GM18498 (cell line): ENCODE data around the gene PGLYRP3.
A peak's percentile ranks its signal among the peaks of the same experiment; 100 is the strongest.

Source experiments
- ATAC-seq: cut with Tn5 transposase; IDR thresholded peaks from one replicate; pipeline ENCODE4 v1.9.1; 2021; ENCODE audit warnings: mild to moderate bottlenecking, moderate library complexity; ENCODE audit not compliant: unreplicated experiment

Gene PGLYRP3, protein sequence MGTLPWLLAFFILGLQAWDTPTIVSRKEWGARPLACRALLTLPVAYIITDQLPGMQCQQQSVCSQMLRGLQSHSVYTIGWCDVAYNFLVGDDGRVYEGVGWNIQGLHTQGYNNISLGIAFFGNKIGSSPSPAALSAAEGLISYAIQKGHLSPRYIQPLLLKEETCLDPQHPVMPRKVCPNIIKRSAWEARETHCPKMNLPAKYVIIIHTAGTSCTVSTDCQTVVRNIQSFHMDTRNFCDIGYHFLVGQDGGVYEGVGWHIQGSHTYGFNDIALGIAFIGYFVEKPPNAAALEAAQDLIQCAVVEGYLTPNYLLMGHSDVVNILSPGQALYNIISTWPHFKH

DNA sequence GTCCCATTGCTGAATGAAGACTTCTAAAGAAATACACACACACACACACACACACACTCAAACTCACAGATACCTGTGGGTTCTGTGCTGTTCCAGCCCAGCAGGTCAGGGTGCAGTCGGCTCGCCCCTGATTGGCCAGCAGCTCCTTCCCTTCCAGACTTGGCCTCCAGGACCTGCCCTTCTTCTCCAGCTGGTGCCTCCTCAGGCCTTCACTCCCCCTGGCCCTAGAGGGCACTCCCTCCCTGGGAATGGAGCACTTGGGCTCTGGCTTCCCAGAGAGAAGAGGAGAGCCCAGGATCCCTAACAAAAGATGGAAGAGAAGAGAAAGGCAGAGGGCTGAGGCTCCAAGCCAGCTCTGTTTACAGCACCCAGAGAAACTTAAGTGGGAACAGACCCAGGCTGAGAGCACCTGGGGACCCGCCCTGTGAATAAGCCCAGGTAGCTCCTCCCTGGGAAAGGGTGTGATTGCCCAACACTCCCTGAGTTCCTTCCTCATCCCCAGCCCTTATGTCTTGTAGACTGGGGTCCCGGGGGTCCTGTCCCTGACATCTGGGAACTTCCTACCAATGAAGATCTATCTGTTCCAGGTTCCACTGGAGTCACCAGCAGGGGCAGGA is at the start of gene PGLYRP3:
Gene PGLYRP3, minus strand, starts transcription at position 383 of the 617 bp plus-strand sequence. CDS start 2,287 bp downstream, outside the sequence.
- ATAC-seq: no peak

- no peak for ATAC-seq
Measured at GRCh38 chr1:153362187-153362775, 49.5 kb upstream of the PGLYRP3 start.

GRCh38 chr1:153361480-153362109 is 48.8 kb upstream of the PGLYRP3 start:
- no peak for ATAC-seq

- ATAC-seq: no peak
Measured at GRCh38 chr1:153360592-153361479, 48.1 kb upstream of the PGLYRP3 start.

GRCh38 chr1:153360190-153360589 is 47.4 kb upstream of the PGLYRP3 start:
- ATAC-seq: no peak

GRCh38 chr1:153359241-153359640 is 46.5 kb upstream of the PGLYRP3 start:
- ATAC-seq: no peak

DNA sequence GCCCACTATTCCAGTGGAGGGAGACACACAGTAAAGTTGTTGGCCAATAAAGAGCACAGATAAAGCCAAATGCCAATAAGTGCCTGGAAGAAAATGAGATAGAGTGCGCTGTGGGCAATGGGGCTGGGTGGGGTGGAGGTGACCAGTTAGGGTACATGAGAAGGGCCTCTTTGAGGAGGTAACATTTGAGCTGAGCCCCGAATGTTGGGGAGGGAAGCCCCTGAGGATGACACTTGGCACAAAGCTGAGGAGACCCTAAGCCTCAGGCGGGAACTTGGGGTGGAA is 45.9 kb upstream of the PGLYRP3 start:
- no peak for ATAC-seq

DNA sequence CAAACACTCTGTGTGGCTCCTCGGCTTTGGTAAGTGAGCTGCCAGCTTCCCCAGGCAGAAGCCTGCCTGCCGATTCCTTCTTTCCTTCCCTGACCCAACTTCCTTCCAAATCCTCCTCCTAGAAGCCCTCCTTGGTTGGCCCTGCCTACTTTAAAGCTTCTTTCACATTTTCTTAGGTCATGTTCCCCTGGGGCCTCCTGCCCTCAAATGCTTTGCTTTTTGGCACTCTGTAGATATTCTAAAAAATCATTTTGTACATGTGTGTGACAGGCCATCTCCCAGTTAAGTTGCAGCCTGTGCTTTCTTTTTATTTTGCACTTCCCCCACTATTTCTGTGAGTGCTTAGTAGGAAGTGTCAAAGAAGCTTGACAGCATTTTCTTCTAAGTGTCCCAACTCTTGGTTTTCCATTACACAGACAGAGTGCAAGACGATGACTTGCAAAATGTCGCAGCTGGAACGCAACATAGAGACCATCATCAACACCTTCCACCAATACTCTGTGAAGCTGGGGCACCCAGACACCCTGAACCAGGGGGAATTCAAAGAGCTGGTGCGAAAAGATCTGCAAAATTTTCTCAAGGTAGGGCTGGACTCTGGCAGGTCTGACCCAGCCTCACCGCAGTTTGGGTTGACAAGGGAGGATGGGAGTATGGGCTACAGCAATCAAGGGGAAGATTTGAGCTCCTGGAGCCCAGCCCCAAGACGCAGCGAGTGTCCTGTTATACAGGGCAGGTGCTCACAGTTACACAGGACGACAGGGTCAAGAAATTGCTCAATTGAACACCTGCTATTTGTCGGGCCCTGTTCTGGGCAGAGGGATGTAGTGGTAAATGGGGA is 45.3 kb upstream of the PGLYRP3 start, which contains the start of gene S100A9:
Gene S100A9, plus strand, starts transcription at position 2 of the 838 bp plus-strand sequence. Its CDS starts 430 bp downstream, at position 432.
- ATAC-seq: no peak

GRCh38 chr1:153357076-153357852 is 44.5 kb upstream of the PGLYRP3 start:
- no peak for ATAC-seq

DNA sequence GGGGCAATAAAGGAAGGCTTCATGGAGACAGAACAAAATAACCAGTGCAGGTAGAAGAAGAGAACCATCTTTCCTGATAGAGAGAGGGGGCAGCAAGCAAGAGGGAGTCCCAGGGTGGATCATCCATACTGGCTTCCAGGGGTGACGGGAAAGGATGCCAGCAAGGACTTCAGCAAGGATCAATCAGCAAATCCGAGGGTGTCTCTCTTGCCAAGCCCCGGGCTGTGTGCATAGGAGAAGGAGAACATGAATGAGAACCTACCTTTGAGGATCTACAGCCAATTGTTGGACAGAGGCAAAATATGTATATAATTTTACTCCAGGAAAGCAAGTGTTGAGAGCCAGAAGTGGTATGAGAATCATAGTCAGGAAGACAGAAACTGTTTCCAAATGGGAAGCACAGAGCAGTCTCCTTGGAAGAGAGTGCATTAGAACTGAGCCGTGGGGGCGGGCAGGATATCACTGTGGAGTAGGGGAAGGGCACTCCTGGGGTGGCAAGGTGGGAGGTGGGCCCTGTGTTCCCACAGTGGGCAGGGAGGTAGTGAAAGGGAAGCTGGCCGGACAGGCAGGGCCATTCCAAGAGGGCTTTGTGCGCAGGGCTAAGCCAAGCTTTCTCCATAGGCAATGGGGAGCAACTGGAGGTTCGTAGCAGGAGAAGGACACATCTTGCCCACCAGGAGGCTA is 43.8 kb upstream of the PGLYRP3 start:
- no peak for ATAC-seq

DNA sequence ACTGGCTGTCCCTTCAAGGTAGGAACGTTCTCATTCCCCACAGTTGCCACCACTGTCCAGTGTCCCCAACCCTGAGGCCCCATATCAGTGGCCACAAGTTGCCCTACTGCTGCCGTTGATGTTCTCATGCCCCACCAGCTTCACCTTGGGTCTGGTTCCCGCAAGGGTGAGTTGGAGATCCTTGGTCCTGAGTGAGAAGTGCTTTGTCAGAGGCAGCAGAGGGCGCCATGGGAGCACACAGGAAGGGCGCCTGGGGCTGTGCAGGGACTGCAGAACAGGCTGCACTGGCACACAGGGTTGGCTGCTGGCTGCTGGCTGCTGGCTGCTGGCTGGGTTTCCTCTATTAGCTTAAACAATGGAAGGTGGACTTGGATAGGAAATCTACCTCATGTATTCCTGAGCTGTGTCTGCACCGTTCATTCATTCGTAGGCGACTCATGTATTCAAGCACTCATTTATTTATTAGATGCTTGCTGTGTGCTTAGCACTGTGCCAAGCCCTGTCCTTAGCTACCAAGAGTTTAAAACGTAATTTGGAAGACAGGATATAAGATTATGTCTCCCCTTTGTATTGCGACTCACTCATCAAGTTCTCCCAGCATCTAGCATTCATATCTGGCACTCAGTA is 42.8 kb upstream of the PGLYRP3 start:
- ATAC-seq: peak; percentile 65

GRCh38 chr1:153354515-153355193 is 41.9 kb upstream of the PGLYRP3 start:
- ATAC-seq: no peak

DNA sequence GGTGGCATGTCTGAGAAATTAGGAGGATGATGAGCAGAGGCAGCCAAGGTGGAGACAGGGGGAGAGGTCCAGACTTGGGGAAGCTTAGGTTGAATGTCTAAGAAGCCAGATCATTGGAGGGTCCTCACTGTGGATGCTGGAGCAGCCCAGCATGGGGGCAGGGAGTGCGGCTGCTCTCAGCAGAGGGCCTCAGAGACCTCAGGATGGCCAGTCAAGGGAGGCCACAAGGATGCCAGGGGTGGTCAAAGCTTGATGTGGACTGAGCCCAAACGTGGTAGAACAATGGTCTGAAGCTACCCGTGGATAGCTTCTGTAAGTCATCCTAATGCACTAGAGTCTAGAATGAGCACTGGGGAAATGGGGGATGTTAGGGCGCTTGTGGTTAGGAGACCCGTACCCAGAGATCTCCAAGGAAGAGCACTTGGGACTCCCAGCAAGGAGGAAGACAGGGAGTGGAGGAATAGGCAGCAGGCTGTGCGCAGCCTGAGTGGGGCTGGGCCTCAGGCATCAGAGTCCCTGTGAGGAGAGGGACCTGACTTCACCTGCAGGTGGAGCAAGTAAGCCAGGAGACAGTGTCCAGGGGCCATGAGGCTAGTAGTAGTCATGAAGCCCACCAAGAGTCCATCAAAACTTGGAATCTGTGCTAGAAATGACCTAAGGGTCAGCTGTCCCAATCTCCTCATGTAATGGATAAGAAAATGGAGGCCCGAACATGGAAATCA is 40.6 kb upstream of the PGLYRP3 start:
- no peak for ATAC-seq

GRCh38 chr1:153352523-153352922 is 39.8 kb upstream of the PGLYRP3 start:
- ATAC-seq: no peak

DNA sequence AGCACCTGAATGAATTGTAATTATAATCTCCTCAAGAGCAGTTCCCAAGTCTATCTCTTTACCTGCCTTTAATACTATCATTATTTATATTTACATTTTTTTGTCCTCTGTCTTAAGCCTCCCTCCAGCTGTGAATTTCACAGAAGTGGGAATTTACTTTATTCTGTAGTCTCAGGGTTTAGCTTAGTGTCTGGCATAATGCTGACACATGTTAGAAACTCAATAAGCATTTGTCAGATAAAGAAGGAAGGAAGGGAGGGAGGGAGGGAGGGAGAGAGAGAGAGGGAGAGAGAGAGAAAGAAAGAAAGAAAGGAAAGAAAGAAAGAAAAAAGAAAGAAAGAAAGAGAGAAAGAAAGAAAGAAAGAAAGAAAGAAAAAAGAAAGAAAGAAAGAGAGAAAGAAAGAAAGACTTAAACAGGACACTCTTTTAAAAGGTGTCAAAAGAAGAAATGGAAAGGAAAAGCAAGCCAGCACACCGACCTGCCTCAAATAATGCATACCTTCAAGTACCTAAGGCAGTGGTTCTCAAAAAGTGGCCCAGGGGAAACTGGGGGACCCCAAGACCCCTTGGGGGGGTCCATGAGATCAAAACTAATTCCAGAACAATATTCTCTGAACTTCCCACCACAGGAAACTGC is 37.7 kb upstream of the PGLYRP3 start:
- ATAC-seq: no peak
